ENCODE data around the gene RBM38. TPM values are rescaled to one million over a fixed set of nuclear protein-coding genes. Genes with fewer than 3 reads are reported as not detected.
A peak's percentile ranks its signal among the peaks of the same experiment; 100 is the strongest.
"Not testable (repeated sequence)": the region's sequence is repeated elsewhere in the genome, so short reads cannot be mapped to it uniquely, and the experiment has no call there.

The RBM38 gene
- total RNA-seq, 2 donors from 2014 or later: 41.3 to 43.1 TPM

DNA sequence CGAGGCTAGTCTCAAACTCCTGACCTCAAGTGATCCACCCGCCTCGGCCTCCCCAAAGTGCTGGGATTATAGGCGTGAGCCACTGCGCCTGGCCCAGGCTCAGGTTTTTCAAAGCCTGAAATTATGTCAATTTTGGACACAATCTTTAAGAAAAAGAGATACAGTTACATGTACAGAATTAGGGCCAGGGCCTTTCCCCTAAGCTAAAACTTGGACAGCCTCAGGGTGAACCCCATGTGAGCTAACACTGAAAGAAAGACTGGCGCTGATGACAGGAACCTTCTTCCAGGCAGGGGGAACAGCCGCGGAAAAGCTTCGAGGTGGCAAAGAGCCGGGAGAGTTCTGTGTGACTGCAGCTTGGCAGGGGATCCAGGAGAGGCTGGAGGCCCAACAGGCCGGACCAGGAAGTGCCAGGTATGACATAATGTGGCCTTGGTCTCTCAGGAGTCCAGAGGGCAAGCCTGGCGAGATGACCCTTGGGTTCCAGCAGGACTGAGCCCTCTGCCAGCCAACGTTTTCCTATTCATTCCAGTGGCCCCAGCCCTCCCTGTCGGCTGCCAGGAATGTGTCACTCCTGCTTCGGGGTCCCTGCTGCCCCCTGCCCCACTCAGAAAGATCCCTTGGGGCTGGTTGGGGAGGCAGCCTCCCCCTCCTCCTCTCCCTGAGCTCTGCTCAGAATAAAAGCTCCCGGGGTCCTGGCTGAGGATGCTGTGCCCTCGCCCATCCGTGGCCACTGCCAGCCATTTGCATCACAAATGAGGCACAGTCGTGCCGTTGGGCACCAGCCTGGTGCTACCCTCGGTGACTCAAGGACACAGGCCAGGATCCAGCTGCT, 37.3 kb downstream of the RBM38 start:
- no peaks in the 10 kb centered on the region for H3K36me3 ChIP-seq
- peaks cover 11% of the 10 kb centered on the region for H3K4me1 ChIP-seq
- no peak for DNase-seq
- H3K27ac ChIP-seq: no peak overlapping the region
- H3K27me3 ChIP-seq: no peaks in the 10 kb centered on the region
- no peak overlapping the region for H3K4me3 ChIP-seq
- no peaks in the 10 kb centered on the region for H3K9me3 ChIP-seq
- no peak overlapping the region for H3K9ac ChIP-seq (ENCODE audit: low read depth in 2 of 2, low read length in 2 of 2)
- TF ChIP-seq, protein P1, sequence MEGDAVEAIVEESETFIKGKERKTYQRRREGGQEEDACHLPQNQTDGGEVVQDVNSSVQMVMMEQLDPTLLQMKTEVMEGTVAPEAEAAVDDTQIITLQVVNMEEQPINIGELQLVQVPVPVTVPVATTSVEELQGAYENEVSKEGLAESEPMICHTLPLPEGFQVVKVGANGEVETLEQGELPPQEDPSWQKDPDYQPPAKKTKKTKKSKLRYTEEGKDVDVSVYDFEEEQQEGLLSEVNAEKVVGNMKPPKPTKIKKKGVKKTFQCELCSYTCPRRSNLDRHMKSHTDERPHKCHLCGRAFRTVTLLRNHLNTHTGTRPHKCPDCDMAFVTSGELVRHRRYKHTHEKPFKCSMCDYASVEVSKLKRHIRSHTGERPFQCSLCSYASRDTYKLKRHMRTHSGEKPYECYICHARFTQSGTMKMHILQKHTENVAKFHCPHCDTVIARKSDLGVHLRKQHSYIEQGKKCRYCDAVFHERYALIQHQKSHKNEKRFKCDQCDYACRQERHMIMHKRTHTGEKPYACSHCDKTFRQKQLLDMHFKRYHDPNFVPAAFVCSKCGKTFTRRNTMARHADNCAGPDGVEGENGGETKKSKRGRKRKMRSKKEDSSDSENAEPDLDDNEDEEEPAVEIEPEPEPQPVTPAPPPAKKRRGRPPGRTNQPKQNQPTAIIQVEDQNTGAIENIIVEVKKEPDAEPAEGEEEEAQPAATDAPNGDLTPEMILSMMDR (IDR thresholded peaks at IDR 0.05): no peak
- intact Hi-C loops (cut with DNase I): no loop called here

DNA sequence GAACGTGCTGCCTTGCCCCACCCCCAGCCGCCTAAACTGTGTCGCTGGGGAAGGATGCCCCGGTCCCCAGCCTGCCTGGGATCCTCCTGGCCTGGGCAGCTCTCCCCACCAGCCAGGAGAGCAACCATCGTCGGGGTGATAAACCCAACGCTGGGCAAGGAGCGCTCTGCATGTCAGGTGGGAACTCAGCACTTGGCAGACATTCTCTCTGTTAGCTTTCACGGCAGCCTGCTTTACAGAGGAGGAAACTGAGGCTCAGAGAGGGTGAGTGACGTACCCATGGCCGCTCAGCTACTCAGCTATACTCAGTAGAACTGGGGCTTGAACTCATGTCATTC, 37.9 kb downstream of the RBM38 start:
- H3K9me3 ChIP-seq: no peaks in the 10 kb centered on the region
- H3K9ac ChIP-seq (ENCODE audit: low read depth in 2 of 2, low read length in 2 of 2): no peak overlapping the region
- no peak overlapping the region for H3K4me3 ChIP-seq
- DNase-seq: no peak
- no peaks in the 10 kb centered on the region for H3K36me3 ChIP-seq
- H3K27me3 ChIP-seq: no peaks in the 10 kb centered on the region
- no peak overlapping the region for H3K27ac ChIP-seq
- peaks cover 11% of the 10 kb centered on the region for H3K4me1 ChIP-seq
- intact Hi-C loops (cut with DNase I): no loop called here
- TF ChIP-seq, protein P1 (IDR thresholded peaks at IDR 0.05): no peak

DNA sequence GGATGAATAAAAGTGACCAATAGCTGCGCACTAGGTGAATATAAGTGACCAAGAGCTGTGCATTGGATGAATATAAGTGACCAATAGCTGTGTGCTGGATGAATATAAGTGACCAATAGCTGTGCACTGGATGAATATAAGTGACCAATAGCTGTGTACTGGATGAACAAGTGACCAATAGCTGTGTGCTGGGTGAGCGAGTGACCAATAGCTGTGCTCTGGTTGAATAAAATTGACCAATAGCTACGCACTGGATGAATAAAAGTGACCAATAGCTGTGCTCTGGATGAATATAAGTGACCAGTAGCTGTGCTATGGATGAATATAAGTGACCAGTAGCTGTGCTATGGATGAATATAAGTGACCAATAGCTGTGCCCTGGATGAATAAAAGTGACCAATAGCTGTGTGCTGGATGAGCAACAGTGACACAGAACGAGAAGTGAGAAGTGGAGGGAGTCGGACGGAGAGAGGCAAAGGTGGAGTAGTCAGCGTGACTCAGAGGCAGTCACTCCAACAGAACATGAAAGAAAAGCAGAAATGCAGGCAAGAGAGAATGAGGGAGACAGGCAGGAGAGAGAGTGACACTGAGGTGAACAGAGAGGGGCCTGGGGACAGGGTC, 38.5 kb downstream of the RBM38 start:
- DNase-seq: no peak
- Histone ChIP-seq H3K27me3 (no peaks in the 10 kb centered on the region), H3K36me3 (no peaks in the 10 kb centered on the region), H3K9ac (ENCODE audit: low read depth in 2 of 2, low read length in 2 of 2) (no peak overlapping the region), H3K9me3 (no peaks in the 10 kb centered on the region), H3K27ac (no peak overlapping the region), H3K4me1 (peaks cover 11% of the 10 kb centered on the region), H3K4me3 (no peak overlapping the region)
- TF ChIP-seq, protein P1 (IDR thresholded peaks at IDR 0.05): no peak
- intact Hi-C loops (cut with DNase I): no loop called here

DNA sequence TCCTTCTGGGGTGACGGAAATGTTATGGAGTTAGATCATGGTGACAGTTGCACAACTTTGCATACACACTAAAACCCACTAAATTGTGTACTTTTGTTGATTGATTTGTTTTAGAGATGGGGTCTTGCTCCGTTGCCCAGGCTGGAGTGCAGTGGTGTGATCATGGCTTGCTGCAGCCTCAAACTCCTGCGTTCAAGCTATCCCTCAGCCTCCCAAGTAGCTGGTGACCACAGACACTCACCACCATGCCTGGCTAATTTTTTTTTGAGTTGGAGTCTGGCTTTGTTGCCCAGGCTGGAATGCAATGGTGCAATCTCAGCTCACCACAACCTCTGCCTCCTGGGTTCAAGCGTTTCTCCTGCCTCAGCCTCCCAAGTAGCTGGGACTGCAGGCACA, 39.0 kb downstream of the RBM38 start:
- H3K27ac ChIP-seq; H3K4me3 ChIP-seq; DNase-seq; intact Hi-C loops (cut with DNase I); H3K9me3 ChIP-seq; H3K36me3 ChIP-seq; H3K27me3 ChIP-seq; H3K9ac ChIP-seq (ENCODE audit: low read depth in 2 of 2, low read length in 2 of 2): not testable (repeated sequence)
- H3K4me1 ChIP-seq: peaks cover 13% of the 10 kb centered on the region

DNA sequence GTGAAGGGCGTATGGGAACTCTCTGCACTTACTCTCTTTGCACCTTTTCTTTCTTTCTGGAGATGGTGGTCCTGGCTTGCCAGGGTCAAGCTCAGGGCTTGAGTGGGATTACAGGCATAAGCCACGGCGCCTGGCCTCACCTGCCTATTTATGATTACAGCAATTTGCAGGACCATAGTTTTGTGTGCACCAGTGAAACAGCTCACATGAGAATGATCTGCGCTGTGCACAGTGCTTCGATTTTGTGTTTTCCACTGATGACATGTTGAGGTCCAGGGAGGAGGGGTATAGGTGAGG, 40.3 kb downstream of the RBM38 start:
- Histone ChIP-seq H3K4me3 (no peak overlapping the region), H3K36me3 (no peaks in the 10 kb centered on the region), H3K27me3 (no peaks in the 10 kb centered on the region), H3K27ac (no peak overlapping the region), H3K4me1 (peaks cover 20% of the 10 kb centered on the region), H3K9me3 (no peaks in the 10 kb centered on the region), H3K9ac (ENCODE audit: low read depth in 2 of 2, low read length in 2 of 2) (no peak overlapping the region)
- TF ChIP-seq, protein P1 (IDR thresholded peaks at IDR 0.05): no peak
- intact Hi-C loops (cut with DNase I): no loop called here
- DNase-seq: no peak

DNA sequence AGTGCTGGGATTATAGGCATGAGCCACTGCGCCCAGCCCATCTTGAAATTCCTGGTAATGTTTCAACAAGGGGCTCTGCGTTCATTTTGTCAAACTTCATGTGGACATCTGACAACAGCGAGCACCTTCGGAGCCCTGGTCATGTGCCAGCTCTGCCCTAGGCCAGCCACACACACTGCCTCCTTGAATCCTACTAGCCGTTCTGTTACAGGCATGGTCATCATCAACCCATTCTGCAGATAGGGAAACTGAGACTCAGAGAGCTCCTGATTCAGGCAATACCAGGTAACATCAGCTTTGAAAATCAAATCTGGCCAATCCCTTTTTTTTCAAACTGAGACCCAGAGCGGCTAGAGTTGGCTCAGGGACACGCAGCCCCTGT, 41.3 kb downstream of the RBM38 start:
- Histone ChIP-seq H3K4me1 (peaks cover 20% of the 10 kb centered on the region), H3K36me3 (no peaks in the 10 kb centered on the region), H3K4me3 (no peak overlapping the region), H3K27me3 (no peaks in the 10 kb centered on the region), H3K27ac (no peak overlapping the region), H3K9me3 (no peaks in the 10 kb centered on the region), H3K9ac (ENCODE audit: low read depth in 2 of 2, low read length in 2 of 2) (peak overlapping the region; percentile 30 to 40)
- TF ChIP-seq, protein P1 (IDR thresholded peaks at IDR 0.05): no peak
- no peak for DNase-seq
- intact Hi-C loops (cut with DNase I): no loop called here
